K562 (cell line): ENCODE results near the gene ID2. TPM values are rescaled to one million over a fixed set of nuclear protein-coding genes. Genes with fewer than 3 reads are reported as not detected.

ENCODE experiments used
- ATAC-seq: fragments of 200-7000 bp; cut with Tn5 transposase; 3 replicates; pipeline ENCODE4 v1.9.1; 2020; ENCODE audit warnings: moderate library complexity
- BruUV-seq: library from RNA; stranded (reverse); fragments of 400-500 nt; replicated peaks from 2 replicates; lab custom pipeline; 2021; lab: Mats Ljungman, UMichigan
- CTCF ChIA-PET: fragments of 300-600 bp; formaldehyde crosslinking; extraction: SDS; loops from one replicate; lab custom pipeline; 2021; ENCODE audit warnings: low intra/inter-chr PET ratio; lab: Yijun Ruan, JAX
- POLR2A ChIA-PET: fragments of 300-600, 350-650 bp; sonication (Branson Sonifier 250); formaldehyde crosslinking; extraction: SDS; loops from one replicate; lab custom pipeline; 2021; ENCODE audit warnings: antibody characterized with exemption, inconsistent platforms; lab: Yijun Ruan, JAX
- DNase-seq, 4 experiments: peaks; one replicate each; pipeline versions ENCODE4 v3.0.0 to v3.0.0-alpha.2; 2011 to 2018; ENCODE audit warnings: low spot score in 3 of 4, mixed read lengths in 3 of 4; ENCODE audit errors: extremely low read depth in 1 of 4
- FAIRE-seq: peaks from 2 replicates; lab custom pipeline; 2011; peaks lifted over from hg19 to GRCh38; lab: Jason Lieb, UNC
- H2AFZ ChIP-seq: 2 replicates; pipeline ENCODE4 v1.6.0; 2011; ENCODE audit warnings: low read depth, low read length, control low read depth, inconsistent platforms
- H3K27ac ChIP-seq: fragments of 200-600 bp; 3 replicates; pipeline ENCODE4 v1.8.0; 2011; ENCODE audit warnings: low read depth, mild to moderate bottlenecking, control low read depth, inconsistent platforms, low read length, moderate library complexity, mixed read lengths; ENCODE audit errors: extremely low read depth
- H3K27me3 ChIP-seq, 2 experiments: fragments of 300-600 bp in 1 of 2; 2 replicates in 1 of 2; 3 replicates in 1 of 2; pipeline versions ENCODE4 v1.6.0 to v1.8.0; 2011; ENCODE audit warnings: inconsistent platforms in 2 of 2, low read length in 2 of 2, mild to moderate bottlenecking in 1 of 2, mixed read lengths in 1 of 2, moderate library complexity in 1 of 2; ENCODE audit not compliant: control insufficient read depth in 2 of 2, insufficient read depth in 2 of 2
- H3K36me3 ChIP-seq: fragments of 300-600 bp; 3 replicates; pipeline ENCODE4 v1.8.0; 2011; ENCODE audit warnings: mild to moderate bottlenecking, low read length, inconsistent platforms; ENCODE audit not compliant: control insufficient read depth, insufficient read depth
- H3K4me1 ChIP-seq, 2 experiments: fragments of 200-600 bp in 1 of 2; replicated peaks in 1 of 2; 2 replicates in 1 of 2; 3 replicates in 1 of 2; pipeline versions ENCODE4 v1.5.1 to v1.8.0; 2011; ENCODE audit warnings: inconsistent platforms in 2 of 2, low read length in 2 of 2, mild to moderate bottlenecking in 1 of 2, mixed read lengths in 1 of 2, moderate library complexity in 1 of 2; ENCODE audit not compliant: control insufficient read depth in 2 of 2, insufficient read depth in 2 of 2
- H3K4me2 ChIP-seq: 2 replicates; pipeline ENCODE4 v1.6.1; 2011; ENCODE audit warnings: low read length, control low read depth, inconsistent platforms, mixed read lengths; ENCODE audit not compliant: insufficient read depth
- H3K4me3 ChIP-seq: fragments of 200-600 bp; sonication (generic), shearing (Covaris generic); 2 replicates; pipeline ENCODE4 v1.5.1; 2016; ENCODE audit warnings: control low read depth, inconsistent platforms
- H3K79me2 ChIP-seq: fragments of 200-600 bp; 3 replicates; pipeline ENCODE4 v1.8.0; 2011; ENCODE audit warnings: low read length, inconsistent platforms; ENCODE audit not compliant: control insufficient read depth, insufficient read depth
- H3K9ac ChIP-seq, 2 experiments: 2 replicates each; pipeline versions ENCODE4 v1.6.0 to v1.6.1; 2011; ENCODE audit warnings: low read depth in 2 of 2, low read length in 2 of 2, control low read depth in 1 of 2, inconsistent platforms in 1 of 2, mild to moderate bottlenecking in 1 of 2, mixed read lengths in 1 of 2; ENCODE audit not compliant: insufficient read depth in 1 of 2
- H3K9me1 ChIP-seq: one replicate; pipeline ENCODE4 v1.6.0; 2011; ENCODE audit warnings: inconsistent platforms, mild to moderate bottlenecking, low read length, moderate library complexity; ENCODE audit not compliant: control insufficient read depth, insufficient read depth
- H3K9me3 ChIP-seq: replicated peaks from 2 replicates; pipeline ENCODE4 v1.5.1; 2011; ENCODE audit warnings: low read depth, low read length, inconsistent platforms; ENCODE audit not compliant: control insufficient read depth, insufficient read depth
- H4K20me1 ChIP-seq: replicated peaks from 2 replicates; pipeline ENCODE4 v1.6.1; 2011; ENCODE audit warnings: low read length, inconsistent platforms, mixed read lengths; ENCODE audit not compliant: control insufficient read depth, insufficient read depth
- CCAR2 ChIP-seq: fragments of 200-400 bp; formaldehyde crosslinking; IDR thresholded peaks from 2 replicates; pipeline ENCODE4 v1.6.1; 2017; ENCODE audit warnings: mild to moderate bottlenecking, low read depth, low read length
- FOXA3 ChIP-seq, 2 experiments: fragments of 450-650 bp in 1 of 2; sonication (generic) in 1 of 2; formaldehyde crosslinking; IDR thresholded peaks in 1 of 2; conservative IDR thresholded peaks in 1 of 2; 2 replicates each; pipeline versions ENCODE4 v1.4.0 to v1.8.0; 2020 to 2022; ENCODE audit warnings: mild to moderate bottlenecking in 2 of 2, missing genetic modification reagents in 1 of 2
- FOXP4 ChIP-seq: sonication (generic); formaldehyde crosslinking; IDR thresholded peaks from 2 replicates; pipeline ENCODE4 v1.8.0; 2022; ENCODE audit warnings: mild to moderate bottlenecking, missing genetic modification reagents, borderline replicate concordance
- HMGXB4 ChIP-seq: sonication (generic); formaldehyde crosslinking; IDR thresholded peaks from 2 replicates; pipeline ENCODE4 v1.8.1; 2023; ENCODE audit warnings: mild to moderate bottlenecking, missing genetic modification reagents
- NKRF ChIP-seq: fragments of 450-650 bp; IDR thresholded peaks from 2 replicates; pipeline ENCODE4 v1.6.1; 2016; ENCODE audit warnings: borderline replicate concordance
- PHF8 ChIP-seq: fragments of 200-600 bp; sonication (generic); IDR thresholded peaks from 2 replicates; pipeline ENCODE4 v1.6.1; 2012; ENCODE audit warnings: mixed run types, mild to moderate bottlenecking, inconsistent platforms, low read length, moderate library complexity, borderline replicate concordance
- POLR2B ChIP-seq: fragments of 450-650 bp; IDR thresholded peaks from 2 replicates; pipeline ENCODE4 v1.6.1; 2018; ENCODE audit warnings: low read depth; ENCODE audit not compliant: partially characterized antibody
- POLR3A ChIP-seq: IDR thresholded peaks from 2 replicates; pipeline ENCODE4 v1.6.1; 2011; ENCODE audit warnings: borderline replicate concordance, mild to moderate bottlenecking, moderate library complexity; ENCODE audit not compliant: insufficient read length, insufficient read depth; ENCODE audit errors: extremely low read depth
- PURB ChIP-seq: sonication (generic); formaldehyde crosslinking; IDR thresholded peaks from 2 replicates; pipeline ENCODE4 v1.9.0; 2021; ENCODE audit warnings: low read depth, mild to moderate bottlenecking, missing genetic modification reagents
- RFX7 ChIP-seq: fragments of 250-450 bp; sonication (Bioruptor Pico); IDR thresholded peaks from 2 replicates; pipeline ENCODE4 v1.5.1; 2021; ENCODE audit warnings: mild to moderate bottlenecking
- SIN3A ChIP-seq, 2 experiments: fragments of 150-350 bp in 1 of 2; IDR thresholded peaks; 2 replicates each; pipeline ENCODE4 v1.6.1; 2011 to 2016; ENCODE audit warnings: borderline replicate concordance in 2 of 2, low read depth in 2 of 2, low read length in 2 of 2, mild to moderate bottlenecking in 2 of 2, moderate library complexity in 2 of 2; ENCODE audit not compliant: control insufficient read depth in 1 of 2
- SP1 ChIP-seq: sonication (generic); formaldehyde crosslinking; IDR thresholded peaks from 2 replicates; pipeline ENCODE4 v1.8.1; 2022; ENCODE audit warnings: mild to moderate bottlenecking, missing genetic modification reagents
- ZNF398 ChIP-seq: fragments of 250-450 bp; sonication (Bioruptor Pico); IDR thresholded peaks from 2 replicates; pipeline ENCODE4 v1.8.0; 2021; ENCODE audit warnings: moderate library complexity, mild to moderate bottlenecking, inconsistent platforms
- ZNF785 ChIP-seq: fragments of 250-450 bp; sonication (Bioruptor Pico); IDR thresholded peaks from 2 replicates; pipeline ENCODE4 v1.4.0; 2020; ENCODE audit warnings: mild to moderate bottlenecking
- WGBS: fragments of 100-300 bp; shearing (Covaris generic); methylation state at CpG from one replicate; pipeline ENCODE4 v1.1.6; 2016; ENCODE audit warnings: low coverage, mixed read lengths; ENCODE audit not compliant: insufficient coverage; ENCODE audit errors: missing lambda C conversion rate; 5-methylcytosine and 5-hydroxymethylcytosine counted together
- in situ Hi-C: fragments of 300-500 bp; cut with MboI; formaldehyde crosslinking; loops from 4 replicates; pipeline ENCODE4 v1.15.0; 2018; ENCODE audit warnings: inconsistent platforms, mixed read lengths
- intact Hi-C: fragments of 100-400 bp; cut with micrococcal nuclease; formaldehyde crosslinking; loops from 2 replicates; pipeline ENCODE4 v1.14.2; 2022
- polyA plus RNA-seq, 8 experiments: library from polyadenylated mRNA; depleted of rRNA in 4 of 8; stranded (reverse) in 5 of 8; unstranded in 3 of 8; fragments of >200 nt; fragmentation: Nextera tagmentation in 2 of 8; fragmentation: Illumina TruSeq in 1 of 8; extraction: Ambion mirVana in 2 of 8; extraction: Trizol in 1 of 8; gene quantifications; 2 replicates each; pipeline versions ENCODE4 v1.2.1 to v1.2.3, GENCODE V29; 2011 to 2014; ENCODE audit warnings: inconsistent platforms in 1 of 8, missing spikeins in 1 of 8
- total RNA-seq, 7 experiments: library from RNA; depleted of rRNA in 6 of 7; stranded (reverse); fragments of >200 nt in 6 of 7; fragmentation: Illumina TruSeq in 2 of 7; extraction: Trizol in 2 of 7; gene quantifications; 2 replicates each; pipeline versions ENCODE4 v1.2.1 to v1.2.3, GENCODE V29; 2011 to 2021; ENCODE audit warnings: low replicate concordance in 1 of 7

ID2 gene
- total and polyA plus RNA-seq, 9 of the 15 experiments (the other 6 are each of a cell fraction or from before 2014, with no cell fraction given) = 8.0 to 35.7 (median 16.6) TPM

GRCh38 chr2:8729939-8730338 is 48.1 kb downstream of the ID2 start:
- TF ChIP-seq CCAR2 = no peak
- no peak for TF ChIP-seq RFX7 (CRISPR knock-in tag)
- TF ChIP-seq NKRF = no peak
- no peak for TF ChIP-seq SP1 (CRISPR knock-in tag)
- TF ChIP-seq POLR2B = no peak
- no peak for TF ChIP-seq FOXA3 (CRISPR knock-in tag; conservative IDR thresholded peaks at IDR 0.05 in 1 of 2, IDR thresholded peaks at IDR 0.05 in 1 of 2)
- TF ChIP-seq PHF8 = no peak
- no peak for TF ChIP-seq POLR3A
- TF ChIP-seq ZNF398 (CRISPR knock-in tag) = no peak
- no peak for TF ChIP-seq PURB
- TF ChIP-seq SIN3A (IDR thresholded peaks at IDR 0.05; ENCODE audit: borderline replicate concordance in 2 of 2, control insufficient read depth in 1 of 2, low read depth in 2 of 2, low read length in 2 of 2) = no peak
- no peak for TF ChIP-seq FOXP4 (CRISPR knock-in tag)
- TF ChIP-seq HMGXB4 (CRISPR knock-in tag) = no peak
- no peak for TF ChIP-seq ZNF785 (CRISPR knock-in tag)
- intact Hi-C loops (no loop called here), in situ Hi-C loops (no loop called here)
- H3K4me1 ChIP-seq = no peaks in the 10 kb centered on the region
- no peaks in the 10 kb centered on the region for H4K20me1 ChIP-seq
- no peak overlapping the region for H3K27ac ChIP-seq
- no peak overlapping the region for H3K4me2 ChIP-seq
- ChIA-PET CTCF (no interaction called here), POLR2A (interaction anchor here (0.8 kb wide), 1 partner anchor 45 kb away, joined by 3 read pairs; no protein-coding TSS in a partner anchor)
- BruUV-seq = no TSS peak
- H3K4me3 ChIP-seq = no peak overlapping the region
- H3K27me3 ChIP-seq = no peaks in the 10 kb centered on the region
- H3K9me1 ChIP-seq = no peaks in the 10 kb centered on the region
- no peaks in the 10 kb centered on the region for H3K79me2 ChIP-seq
- 85% methylated on average over 9 of the region's 9 CpGs for WGBS
- peaks cover 41% of the 10 kb centered on the region; the same call in 2 of the 3 replicates for H3K36me3 ChIP-seq
- DNase-seq = no peak
- no peak overlapping the region for H3K9ac ChIP-seq
- no peak; the same call in 2 of the 3 replicates for ATAC-seq
- H2AFZ ChIP-seq = no peak overlapping the region
- H3K9me3 ChIP-seq = no peaks in the 10 kb centered on the region
- no peak for FAIRE-seq
